H9 (cell line): ENCODE measurements around the gene FBXO42. TPM values are rescaled to one million over a fixed set of nuclear protein-coding genes. Genes with fewer than 3 reads are reported as not detected.

Experiments used
- DNase-seq: peaks from one replicate; pipeline ENCODE4 v3.0.0-alpha.2; 2017
- H2AFZ ChIP-seq: one replicate; pipeline ENCODE4 v1.6.1; 2013; ENCODE audit warnings: mild to moderate bottlenecking, low read length, control low read depth, moderate library complexity
- H2AK5ac ChIP-seq: 2 replicates; pipeline ENCODE4 v1.6.1; 2013; ENCODE audit warnings: low read length, control low read depth, mixed read lengths; ENCODE audit not compliant: insufficient read length
- H2BK120ac ChIP-seq: one replicate; pipeline ENCODE4 v1.6.1; 2013; ENCODE audit warnings: low read depth, mild to moderate bottlenecking, low read length, control low read depth, inconsistent platforms; ENCODE audit not compliant: poor library complexity, severe bottlenecking
- H2BK12ac ChIP-seq: 2 replicates; pipeline ENCODE4 v1.6.1; 2013; ENCODE audit warnings: low read length, control low read depth, mixed read lengths, low read depth; ENCODE audit not compliant: insufficient read length
- H2BK15ac ChIP-seq: 2 replicates; pipeline ENCODE4 v1.6.1; 2013; ENCODE audit warnings: low read depth, low read length, control low read depth
- H2BK20ac ChIP-seq: one replicate; pipeline ENCODE4 v1.6.1; 2013; ENCODE audit warnings: low read depth, mild to moderate bottlenecking, low read length, control low read depth, inconsistent platforms; ENCODE audit not compliant: poor library complexity, severe bottlenecking
- H2BK5ac ChIP-seq: 2 replicates; pipeline ENCODE4 v1.6.1; 2013; ENCODE audit warnings: low read length, control low read depth, mixed read lengths; ENCODE audit not compliant: insufficient read length
- H3K14ac ChIP-seq: 2 replicates; pipeline ENCODE4 v1.6.1; 2013; ENCODE audit warnings: low read length, control low read depth; ENCODE audit not compliant: insufficient read depth
- H3K18ac ChIP-seq: 2 replicates; pipeline ENCODE4 v1.6.1; 2013; ENCODE audit warnings: low read depth, mild to moderate bottlenecking, mixed read lengths, low read length, control low read depth; ENCODE audit not compliant: insufficient read length
- H3K23ac ChIP-seq: 2 replicates; pipeline ENCODE4 v1.6.1; 2013; ENCODE audit warnings: low read length, control low read depth, mixed read lengths, low read depth; ENCODE audit not compliant: insufficient read length
- H3K23me2 ChIP-seq: 2 replicates; pipeline ENCODE4 v1.6.1; 2013; ENCODE audit warnings: low read depth, mild to moderate bottlenecking, mixed read lengths, low read length, control low read depth; ENCODE audit not compliant: insufficient read length, poor library complexity, severe bottlenecking
- H3K27ac ChIP-seq: 2 replicates; pipeline ENCODE4 v1.5.1; 2013; ENCODE audit warnings: low read length, control low read depth, mixed read lengths, low read depth; ENCODE audit not compliant: insufficient read length
- H3K27me3 ChIP-seq: 2 replicates; pipeline ENCODE4 v1.6.1; 2013; ENCODE audit warnings: low read length, control low read depth, inconsistent platforms; ENCODE audit not compliant: insufficient read depth
- H3K4ac ChIP-seq: 2 replicates; pipeline ENCODE4 v1.6.1; 2013; ENCODE audit warnings: low read depth, mild to moderate bottlenecking, control low read depth, inconsistent platforms, low read length, moderate library complexity
- H3K4me1 ChIP-seq: 2 replicates; pipeline ENCODE4 v1.6.1; 2013; ENCODE audit warnings: low read length, control low read depth, inconsistent platforms; ENCODE audit not compliant: insufficient read depth
- H3K4me2 ChIP-seq: 2 replicates; pipeline ENCODE4 v1.6.1; 2013; ENCODE audit warnings: low read length, control low read depth, mixed read lengths; ENCODE audit not compliant: insufficient read length, insufficient read depth
- H3K56ac ChIP-seq: 2 replicates; pipeline ENCODE4 v1.6.1; 2013; ENCODE audit warnings: low read depth, mild to moderate bottlenecking, mixed read lengths, low read length, control low read depth; ENCODE audit not compliant: insufficient read length
- H3K79me1 ChIP-seq: 2 replicates; pipeline ENCODE4 v1.6.1; 2013; ENCODE audit warnings: low read depth, mild to moderate bottlenecking, moderate library complexity, low read length, control low read depth, inconsistent platforms; ENCODE audit not compliant: insufficient read depth, poor library complexity, severe bottlenecking
- H3K79me2 ChIP-seq: 2 replicates; pipeline ENCODE4 v1.6.1; 2013; ENCODE audit warnings: low read length, control low read depth, inconsistent platforms; ENCODE audit not compliant: insufficient read depth
- H3K9ac ChIP-seq: 2 replicates; pipeline ENCODE4 v1.6.1; 2013; ENCODE audit warnings: low read length, control low read depth, mixed read lengths; ENCODE audit not compliant: insufficient read length; ENCODE audit errors: extremely low read depth
- H3K9me3 ChIP-seq: one replicate; pipeline ENCODE4 v1.6.1; 2013; ENCODE audit warnings: low read depth, low read length, inconsistent platforms; ENCODE audit not compliant: control insufficient read depth
- H3T11ph ChIP-seq: one replicate; pipeline ENCODE4 v1.6.1; 2013; ENCODE audit warnings: mild to moderate bottlenecking, low read length, control low read depth, inconsistent platforms
- H4K20me1 ChIP-seq: one replicate; pipeline ENCODE4 v1.6.1; 2013; ENCODE audit not compliant: control insufficient read depth, insufficient read length, insufficient read depth
- H4K5ac ChIP-seq: 2 replicates; pipeline ENCODE4 v1.6.1; 2013; ENCODE audit warnings: low read depth, mild to moderate bottlenecking, mixed read lengths, low read length, control low read depth; ENCODE audit not compliant: insufficient read length
- H4K8ac ChIP-seq: replicated peaks from 2 replicates; pipeline ENCODE4 v1.6.1; 2013; ENCODE audit warnings: low read length, control low read depth, mixed read lengths, low read depth; ENCODE audit not compliant: insufficient read length
- H4K91ac ChIP-seq: 2 replicates; pipeline ENCODE4 v1.6.1; 2013; ENCODE audit warnings: low read depth, mild to moderate bottlenecking, moderate library complexity, mixed read lengths, low read length, control low read depth; ENCODE audit not compliant: insufficient read length
- H3K27ac Mint-ChIP-seq, 3 experiments: 2 replicates in 2 of 3; 3 replicates in 1 of 3; pipeline ENCODE4 v1.8.0; 2020 to 2021; ENCODE audit warnings: mixed read lengths in 3 of 3, mild to moderate bottlenecking in 1 of 3, moderate library complexity in 1 of 3
- H3K27me3 Mint-ChIP-seq: 2 replicates; pipeline ENCODE4 v1.8.0; 2021; ENCODE audit warnings: low read depth, mild to moderate bottlenecking, moderate library complexity, mixed read lengths
- H3K36me3 Mint-ChIP-seq, 3 experiments: 2 replicates in 2 of 3; 3 replicates in 1 of 3; pipeline ENCODE4 v1.8.0; 2020 to 2021; ENCODE audit warnings: low read depth in 3 of 3, mixed read lengths in 3 of 3; ENCODE audit not compliant: insufficient read depth in 1 of 3
- H3K4me1 Mint-ChIP-seq, 2 experiments: 2 replicates each; pipeline ENCODE4 v1.8.0; 2020; ENCODE audit warnings: mixed read lengths in 2 of 2
- H3K4me3 Mint-ChIP-seq, 2 experiments: 2 replicates in 1 of 2; 3 replicates in 1 of 2; pipeline ENCODE4 v1.8.0; 2020 to 2021; ENCODE audit warnings: mild to moderate bottlenecking in 2 of 2, mixed read lengths in 2 of 2, moderate library complexity in 1 of 2
- H3K9me3 Mint-ChIP-seq, 2 experiments: 2 replicates in 1 of 2; 3 replicates in 1 of 2; pipeline ENCODE4 v1.8.0; 2020; ENCODE audit warnings: mild to moderate bottlenecking in 2 of 2, mixed read lengths in 2 of 2, moderate library complexity in 1 of 2
- CTCF ChIP-seq: fragments of 200-600 bp; sonication (generic); conservative IDR thresholded peaks from 3 replicates; pipeline ENCODE4 v1.8.0; 2021; ENCODE audit warnings: antibody characterized with exemption, mild to moderate bottlenecking
- WGBS: extraction: QIAGEN DNeasy Blood & Tissue Kit; methylation state at CpG from one replicate; pipeline ENCODE4 v1.1.7; 2013; ENCODE audit warnings: missing lambda C conversion rate, low lambda C conversion rate, mixed read lengths; ENCODE audit not compliant: insufficient read length; ENCODE audit errors: extremely low coverage; 5-methylcytosine and 5-hydroxymethylcytosine counted together
- total RNA-seq: library from RNA; stranded (reverse); gene quantifications from 2 replicates; pipeline ENCODE4 v1.2.1, GENCODE V29; 2021

The FBXO42 gene
- total RNA-seq, 1 experiment from 2014 or later: 17.4 TPM

- H3K14ac ChIP-seq: no peak overlapping the region
- no peak overlapping the region for H3T11ph ChIP-seq
- no peak overlapping the region for H3K56ac ChIP-seq
- H3K79me1 ChIP-seq: peaks cover 5% of the 10 kb centered on the region
- H4K8ac ChIP-seq: no peak overlapping the region
- no peak overlapping the region for H4K5ac ChIP-seq
- no peaks in the 10 kb centered on the region for H3K9me3 ChIP-seq
- no peaks in the 10 kb centered on the region for H3K23me2 ChIP-seq
- no peak overlapping the region for H2AFZ ChIP-seq
- no peak overlapping the region for H3K4ac ChIP-seq
- peaks cover 12% of the 10 kb centered on the region; the same call in 1 of the 2 replicates for H3K4me1 ChIP-seq
- H3K18ac ChIP-seq: no peak overlapping the region
- peaks cover 38 to 39% of the 10 kb centered on the region in 2 experiments for H3K4me1 Mint-ChIP-seq
- DNase-seq: no peak
- H3K23ac ChIP-seq: no peak overlapping the region
- H3K36me3 Mint-ChIP-seq: peaks cover 0 to 6% (median 4%) of the 10 kb centered on the region in 3 experiments; a peak in 3 of 7 replicates
- H2BK5ac ChIP-seq: no peak overlapping the region
- H3K27me3 Mint-ChIP-seq: no peaks in the 10 kb centered on the region
- no peak overlapping the region for H2BK120ac ChIP-seq
- no peak overlapping the region for H3K4me2 ChIP-seq
- no CpG with 5 or more reads among the region's 5 CpGs for WGBS
- no peak overlapping the region for H2BK12ac ChIP-seq
- no peak overlapping the region for H4K91ac ChIP-seq
- no peak for TF ChIP-seq CTCF
- H3K9ac ChIP-seq: no peak overlapping the region
- no peak overlapping the region for H2BK15ac ChIP-seq
- H2AK5ac ChIP-seq: no peak overlapping the region
- no peaks in the 10 kb centered on the region; a peak in 1 of 5 replicates for H3K9me3 Mint-ChIP-seq
- peaks cover 50% of the 10 kb centered on the region for H3K79me2 ChIP-seq
- H3K4me3 Mint-ChIP-seq: no peak overlapping the region
- H3K27ac Mint-ChIP-seq: 0 out of 7 replicates have a peak overlapping the region, but pooled peaks of 1 of the 3 experiments have one; percentile 61
- no peak overlapping the region for H3K27ac ChIP-seq
- H3K27me3 ChIP-seq: no peaks in the 10 kb centered on the region
- H2BK20ac ChIP-seq: no peak overlapping the region
- H4K20me1 ChIP-seq: peaks cover 7% of the 10 kb centered on the region
Measured at GRCh38 chr1:16386454-16387113, 34.3 kb upstream of the FBXO42 start.
